ENCODE data around the gene CFAP74.

DNA sequence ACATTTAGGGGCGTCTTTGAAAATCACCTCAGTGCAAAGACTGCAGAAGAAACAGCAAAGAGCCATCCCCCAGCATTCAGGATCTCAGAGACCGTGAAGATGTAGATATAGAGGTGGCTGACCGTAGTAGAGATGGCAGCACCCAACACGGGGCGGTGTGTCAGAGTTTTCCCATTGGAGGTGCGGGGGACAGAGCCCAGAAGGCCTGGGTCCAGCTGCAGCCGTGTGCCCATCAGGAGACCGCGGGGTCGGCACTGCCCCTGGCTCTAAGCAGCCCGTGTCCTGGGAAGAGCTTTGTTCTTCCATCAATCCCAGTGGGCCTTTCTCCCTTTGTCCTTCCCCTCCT is 16.7 kb upstream of the CFAP74 start:
- TF ChIP-seq, protein P1, sequence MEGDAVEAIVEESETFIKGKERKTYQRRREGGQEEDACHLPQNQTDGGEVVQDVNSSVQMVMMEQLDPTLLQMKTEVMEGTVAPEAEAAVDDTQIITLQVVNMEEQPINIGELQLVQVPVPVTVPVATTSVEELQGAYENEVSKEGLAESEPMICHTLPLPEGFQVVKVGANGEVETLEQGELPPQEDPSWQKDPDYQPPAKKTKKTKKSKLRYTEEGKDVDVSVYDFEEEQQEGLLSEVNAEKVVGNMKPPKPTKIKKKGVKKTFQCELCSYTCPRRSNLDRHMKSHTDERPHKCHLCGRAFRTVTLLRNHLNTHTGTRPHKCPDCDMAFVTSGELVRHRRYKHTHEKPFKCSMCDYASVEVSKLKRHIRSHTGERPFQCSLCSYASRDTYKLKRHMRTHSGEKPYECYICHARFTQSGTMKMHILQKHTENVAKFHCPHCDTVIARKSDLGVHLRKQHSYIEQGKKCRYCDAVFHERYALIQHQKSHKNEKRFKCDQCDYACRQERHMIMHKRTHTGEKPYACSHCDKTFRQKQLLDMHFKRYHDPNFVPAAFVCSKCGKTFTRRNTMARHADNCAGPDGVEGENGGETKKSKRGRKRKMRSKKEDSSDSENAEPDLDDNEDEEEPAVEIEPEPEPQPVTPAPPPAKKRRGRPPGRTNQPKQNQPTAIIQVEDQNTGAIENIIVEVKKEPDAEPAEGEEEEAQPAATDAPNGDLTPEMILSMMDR (IDR thresholded peaks at IDR 0.05): no peak
- TF ChIP-seq POLR2A (IDR thresholded peaks at IDR 0.05): no peak
- no peak for TF ChIP-seq POLR2AphosphoS5 (IDR thresholded peaks at IDR 0.05)
